Measurements from ENCODE around the gene CDH11. TPM values are rescaled to one million over a fixed set of nuclear protein-coding genes. Genes with fewer than 3 reads are reported as not detected.

CDH11 gene
- total and polyA plus RNA-seq, 9 of the 15 experiments (the other 6 are each of a cell fraction or from before 2014, with no cell fraction given) = 0.18 TPM; not detected in 8

DNA sequence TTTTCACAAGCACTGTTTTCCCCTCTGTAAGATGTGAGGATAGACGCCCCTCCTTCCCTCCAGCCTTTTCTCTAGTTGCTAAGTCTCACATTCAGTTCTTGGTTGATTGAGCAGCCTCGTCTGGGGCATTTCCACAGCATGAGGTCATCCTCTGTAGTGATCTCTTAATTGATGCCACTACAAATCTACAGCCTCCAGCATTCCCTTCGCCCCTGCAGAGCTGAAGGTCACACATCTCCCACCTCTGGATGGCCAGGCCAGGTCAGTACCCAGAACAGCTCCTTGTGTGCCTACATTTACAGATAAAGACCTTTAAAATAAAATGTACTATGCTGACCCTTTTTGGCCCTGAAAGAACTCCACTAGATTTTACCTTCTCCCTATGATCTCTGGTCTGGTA is 32.5 kb upstream of the CDH11 start:
- Histone ChIP-seq H3K4me1 (replicated peaks in 1 of 2; ENCODE audit: control insufficient read depth in 2 of 2, insufficient read depth in 2 of 2, low read length in 2 of 2) (no peaks in the 10 kb centered on the region), H4K20me1 (replicated peaks; ENCODE audit: control insufficient read depth, insufficient read depth, low read length) (no peaks in the 10 kb centered on the region), H2AFZ (ENCODE audit: low read depth, low read length) (no peak overlapping the region), H3K36me3 (ENCODE audit: control insufficient read depth, insufficient read depth, low read length) (no peaks in the 10 kb centered on the region), H3K4me2 (ENCODE audit: insufficient read depth, low read length) (no peak overlapping the region), H3K9me1 (ENCODE audit: control insufficient read depth, insufficient read depth, low read length) (no peaks in the 10 kb centered on the region), H3K27ac (ENCODE audit: extremely low read depth, low read depth, low read length) (no peak overlapping the region), H3K79me2 (ENCODE audit: control insufficient read depth, insufficient read depth, low read length) (no peaks in the 10 kb centered on the region), H3K9ac (ENCODE audit: insufficient read depth in 1 of 2, low read depth in 2 of 2, low read length in 2 of 2) (no peak overlapping the region), H3K27me3 (ENCODE audit: control insufficient read depth in 2 of 2, insufficient read depth in 2 of 2, low read length in 2 of 2) (no peaks in the 10 kb centered on the region), H3K9me3 (replicated peaks; ENCODE audit: control insufficient read depth, insufficient read depth, low read depth, low read length) (no peaks in the 10 kb centered on the region; the same call in 1 of the 2 replicates), H3K4me3 (no peak overlapping the region)
- FAIRE-seq = no peak
- CTCF ChIA-PET (ENCODE audit: low intra/inter-chr PET ratio) = no interaction called here
- POLR2A ChIA-PET = no interaction called here
- 2% methylated on average over 3 of the region's 3 CpGs for WGBS (ENCODE audit: insufficient coverage, low coverage, missing lambda C conversion rate)
- in situ Hi-C loops (cut with MboI) (no loop called here), intact Hi-C loops (cut with micrococcal nuclease) (no loop called here)
- no peak for DNase-seq (ENCODE audit: extremely low read depth in 1 of 4, low spot score in 3 of 4)
- TF ChIP-seq HMG20B (CRISPR knock-in tag; IDR thresholded peaks at IDR 0.05) = no peak
- no peak for TF ChIP-seq GATA2 (CRISPR knock-in tag; IDR thresholded peaks at IDR 0.05)
- TF ChIP-seq NCOA2 (IDR thresholded peaks at IDR 0.05; ENCODE audit: partially characterized antibody in 2 of 2) = no peak
- TF ChIP-seq SAFB (IDR thresholded peaks at IDR 0.05; ENCODE audit: borderline replicate concordance, low read depth, low read length) = no peak
- TF ChIP-seq CBFB (CRISPR knock-in tag; IDR thresholded peaks at IDR 0.05) = no peak
- TF ChIP-seq RFX1 (IDR thresholded peaks at IDR 0.05) = no peak
- no peak for TF ChIP-seq ZNF41 (CRISPR knock-in tag; conservative IDR thresholded peaks at IDR 0.05)
- TF ChIP-seq MEF2D (tag; conservative IDR thresholded peaks at IDR 0.05; ENCODE audit: low read depth) = no peak
- TF ChIP-seq, protein P1, sequence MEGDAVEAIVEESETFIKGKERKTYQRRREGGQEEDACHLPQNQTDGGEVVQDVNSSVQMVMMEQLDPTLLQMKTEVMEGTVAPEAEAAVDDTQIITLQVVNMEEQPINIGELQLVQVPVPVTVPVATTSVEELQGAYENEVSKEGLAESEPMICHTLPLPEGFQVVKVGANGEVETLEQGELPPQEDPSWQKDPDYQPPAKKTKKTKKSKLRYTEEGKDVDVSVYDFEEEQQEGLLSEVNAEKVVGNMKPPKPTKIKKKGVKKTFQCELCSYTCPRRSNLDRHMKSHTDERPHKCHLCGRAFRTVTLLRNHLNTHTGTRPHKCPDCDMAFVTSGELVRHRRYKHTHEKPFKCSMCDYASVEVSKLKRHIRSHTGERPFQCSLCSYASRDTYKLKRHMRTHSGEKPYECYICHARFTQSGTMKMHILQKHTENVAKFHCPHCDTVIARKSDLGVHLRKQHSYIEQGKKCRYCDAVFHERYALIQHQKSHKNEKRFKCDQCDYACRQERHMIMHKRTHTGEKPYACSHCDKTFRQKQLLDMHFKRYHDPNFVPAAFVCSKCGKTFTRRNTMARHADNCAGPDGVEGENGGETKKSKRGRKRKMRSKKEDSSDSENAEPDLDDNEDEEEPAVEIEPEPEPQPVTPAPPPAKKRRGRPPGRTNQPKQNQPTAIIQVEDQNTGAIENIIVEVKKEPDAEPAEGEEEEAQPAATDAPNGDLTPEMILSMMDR (IDR thresholded peaks at IDR 0.05 in 2 of 3, conservative IDR thresholded peaks at IDR 0.05 in 1 of 3; ENCODE audit: insufficient read depth in 2 of 3, low read depth in 1 of 3, low read length in 3 of 3) = no peak
- TF ChIP-seq BHLHE40 (IDR thresholded peaks at IDR 0.05; ENCODE audit: low read length) = no peak
- no peak for TF ChIP-seq MGA (IDR thresholded peaks at IDR 0.05)
- no TSS peak for BruUV-seq (replicated peaks)
- no peak for ATAC-seq

All from K562 (cell line).